DOHH2 (cell line): ENCODE data around the gene SDF2L1.

Experiments
- EZH2phosphoT487 ChIP-seq: fragments of 200-600 bp; sonication (generic); IDR thresholded peaks from 2 replicates; pipeline ENCODE4 v1.6.1; 2017; ENCODE audit warnings: borderline replicate concordance, mild to moderate bottlenecking, antibody characterized with exemption, low read length, moderate library complexity, mixed read lengths
- TF ChIP-seq, protein P1 (sequence below): fragments of 200-600 bp; sonication (generic); IDR thresholded peaks from one replicate; pipeline ENCODE4 v1.5.1; 2014; ENCODE audit warnings: antibody characterized with exemption, mild to moderate bottlenecking, low read depth, low read length; ENCODE audit not compliant: poor library complexity, severe bottlenecking

DNA sequence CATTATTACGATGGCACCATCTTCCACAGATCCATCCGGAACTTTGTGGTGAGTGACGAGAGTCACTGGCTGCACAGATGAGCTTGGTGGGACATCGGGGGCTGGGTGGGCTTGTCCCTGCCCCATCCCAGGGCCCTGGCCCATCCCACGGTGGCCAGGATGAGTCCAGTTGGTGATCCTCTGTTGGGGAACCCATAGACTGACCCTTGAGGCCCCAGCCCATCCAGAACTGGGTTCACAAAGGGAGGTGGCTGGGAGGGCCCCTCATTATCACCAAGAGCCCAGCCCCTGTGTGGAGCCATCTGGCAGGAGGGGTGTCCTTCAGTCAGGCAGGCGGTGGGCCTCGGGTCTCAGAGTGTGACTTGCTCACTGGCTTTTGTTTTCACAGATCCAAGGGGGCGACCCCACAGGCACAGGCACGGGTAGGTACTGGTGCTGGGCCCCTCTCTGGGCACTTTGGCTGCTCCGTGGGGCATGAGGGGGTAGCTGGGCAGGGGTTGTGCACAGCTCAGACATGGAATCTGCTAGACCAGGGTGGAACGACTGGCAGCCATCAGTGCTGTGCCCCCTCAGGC is 45.7 kb downstream of the SDF2L1 start:
- TF ChIP-seq, protein P1, sequence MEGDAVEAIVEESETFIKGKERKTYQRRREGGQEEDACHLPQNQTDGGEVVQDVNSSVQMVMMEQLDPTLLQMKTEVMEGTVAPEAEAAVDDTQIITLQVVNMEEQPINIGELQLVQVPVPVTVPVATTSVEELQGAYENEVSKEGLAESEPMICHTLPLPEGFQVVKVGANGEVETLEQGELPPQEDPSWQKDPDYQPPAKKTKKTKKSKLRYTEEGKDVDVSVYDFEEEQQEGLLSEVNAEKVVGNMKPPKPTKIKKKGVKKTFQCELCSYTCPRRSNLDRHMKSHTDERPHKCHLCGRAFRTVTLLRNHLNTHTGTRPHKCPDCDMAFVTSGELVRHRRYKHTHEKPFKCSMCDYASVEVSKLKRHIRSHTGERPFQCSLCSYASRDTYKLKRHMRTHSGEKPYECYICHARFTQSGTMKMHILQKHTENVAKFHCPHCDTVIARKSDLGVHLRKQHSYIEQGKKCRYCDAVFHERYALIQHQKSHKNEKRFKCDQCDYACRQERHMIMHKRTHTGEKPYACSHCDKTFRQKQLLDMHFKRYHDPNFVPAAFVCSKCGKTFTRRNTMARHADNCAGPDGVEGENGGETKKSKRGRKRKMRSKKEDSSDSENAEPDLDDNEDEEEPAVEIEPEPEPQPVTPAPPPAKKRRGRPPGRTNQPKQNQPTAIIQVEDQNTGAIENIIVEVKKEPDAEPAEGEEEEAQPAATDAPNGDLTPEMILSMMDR, result no peak
- no peak for TF ChIP-seq EZH2phosphoT487
